HG03103 (cell line): ENCODE data around the gene CSNK1G1.
A peak's percentile ranks its signal among the peaks of the same experiment; 100 is the strongest.
"Not testable (repeated sequence)": the region's sequence is repeated elsewhere in the genome, so short reads cannot be mapped to it uniquely, and the experiment has no call there.

Experiments
- ATAC-seq: cut with Tn5 transposase; IDR thresholded peaks from one replicate; pipeline ENCODE4 v1.9.1; 2021; ENCODE audit warnings: low read depth; ENCODE audit not compliant: unreplicated experiment

Gene CSNK1G1

DNA sequence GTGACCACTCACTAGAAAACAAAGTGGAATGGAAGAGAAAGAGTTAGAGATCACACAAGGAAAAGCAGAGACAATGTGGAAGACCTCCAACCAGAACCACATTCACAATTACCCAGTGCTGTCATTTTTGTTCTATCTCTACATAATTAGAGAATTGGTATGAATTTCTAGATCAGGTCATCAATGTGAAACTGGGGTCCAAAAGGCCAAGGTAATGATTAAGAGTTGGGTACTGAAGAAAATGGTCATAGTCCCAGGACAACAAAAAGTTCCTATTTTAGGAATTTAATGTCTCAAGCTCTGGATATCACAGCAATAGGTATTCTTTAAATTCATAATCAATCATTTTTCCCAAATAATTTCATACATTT lies 108.5 kb downstream of the CSNK1G1 start:
- no peak for ATAC-seq

DNA sequence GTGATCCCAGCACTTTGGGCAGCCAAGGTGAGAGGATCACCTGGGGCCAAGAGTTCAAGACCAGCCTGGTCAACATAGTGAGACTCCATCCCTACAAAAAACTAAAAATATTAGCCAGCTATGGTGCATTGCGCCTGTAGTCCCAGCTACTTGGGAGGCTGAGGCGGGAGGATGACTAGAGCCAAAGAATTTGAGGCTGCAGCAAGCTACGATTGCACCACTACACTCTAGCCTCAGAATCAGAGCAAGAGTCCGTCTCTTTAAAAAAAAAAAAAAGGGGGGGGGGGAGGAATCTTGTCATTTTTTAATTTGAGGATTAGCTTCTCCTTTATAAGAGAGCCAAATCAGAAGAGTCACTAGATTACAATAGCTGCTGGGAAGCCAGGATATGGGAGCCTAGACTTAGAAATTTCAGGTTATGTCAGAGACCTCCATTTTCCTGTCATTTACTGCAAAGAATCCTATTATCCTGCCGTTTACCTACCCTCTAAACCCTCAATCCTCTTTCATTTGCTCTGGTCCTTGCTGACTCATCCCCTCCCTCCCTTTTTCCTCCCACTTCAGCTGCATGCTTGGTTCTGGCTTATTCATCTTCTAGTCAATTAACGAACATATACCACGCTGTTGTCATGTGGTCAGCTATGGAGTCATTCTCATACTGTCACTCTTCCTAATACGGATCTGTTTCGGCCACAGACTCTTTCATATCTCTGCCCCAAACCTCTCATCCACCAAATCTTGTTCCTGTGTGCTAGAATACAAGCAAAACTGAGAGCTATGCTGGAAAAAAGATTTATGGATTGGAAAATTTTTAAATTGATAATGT lies 109.4 kb downstream of the CSNK1G1 start:
- ATAC-seq: peak; percentile 90

DNA sequence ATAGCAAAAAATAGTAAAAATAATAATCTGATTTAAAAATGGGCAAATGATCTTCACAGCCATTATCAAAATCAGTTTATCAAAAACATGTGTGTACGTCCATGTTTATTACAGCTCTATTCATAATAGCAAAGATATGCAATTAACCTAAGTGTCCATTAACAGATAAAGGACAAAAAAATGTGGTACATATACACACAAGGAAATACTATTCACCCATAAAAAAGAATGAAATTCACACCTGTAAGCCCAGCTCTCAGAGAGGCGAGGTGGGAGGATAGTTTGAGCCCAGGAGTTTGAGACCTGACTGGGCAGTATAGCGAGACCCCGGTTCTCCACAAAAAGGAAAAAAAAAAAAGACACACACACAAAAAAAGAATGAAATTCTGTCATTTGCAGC lies 110.6 kb downstream of the CSNK1G1 start:
- ATAC-seq: no peak

DNA sequence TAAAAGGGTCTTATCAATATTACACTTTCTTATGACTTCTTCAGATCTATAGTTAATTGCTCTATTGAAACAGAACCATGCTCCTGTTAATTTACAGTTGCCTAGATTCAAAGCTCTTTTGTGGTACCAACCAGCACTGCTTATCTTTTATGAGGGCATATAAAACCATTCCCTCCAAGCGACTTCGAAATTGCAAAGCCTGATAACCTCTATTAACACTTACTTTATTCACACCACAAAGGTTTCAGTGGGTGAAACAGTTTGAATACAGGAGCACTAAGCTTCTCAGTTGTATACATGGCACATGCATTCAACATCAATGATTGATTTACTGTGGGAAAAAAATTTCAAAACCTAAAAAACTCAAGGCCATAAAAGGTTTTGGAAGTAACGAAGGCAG lies 118.3 kb downstream of the CSNK1G1 start:
- no peak for ATAC-seq

DNA sequence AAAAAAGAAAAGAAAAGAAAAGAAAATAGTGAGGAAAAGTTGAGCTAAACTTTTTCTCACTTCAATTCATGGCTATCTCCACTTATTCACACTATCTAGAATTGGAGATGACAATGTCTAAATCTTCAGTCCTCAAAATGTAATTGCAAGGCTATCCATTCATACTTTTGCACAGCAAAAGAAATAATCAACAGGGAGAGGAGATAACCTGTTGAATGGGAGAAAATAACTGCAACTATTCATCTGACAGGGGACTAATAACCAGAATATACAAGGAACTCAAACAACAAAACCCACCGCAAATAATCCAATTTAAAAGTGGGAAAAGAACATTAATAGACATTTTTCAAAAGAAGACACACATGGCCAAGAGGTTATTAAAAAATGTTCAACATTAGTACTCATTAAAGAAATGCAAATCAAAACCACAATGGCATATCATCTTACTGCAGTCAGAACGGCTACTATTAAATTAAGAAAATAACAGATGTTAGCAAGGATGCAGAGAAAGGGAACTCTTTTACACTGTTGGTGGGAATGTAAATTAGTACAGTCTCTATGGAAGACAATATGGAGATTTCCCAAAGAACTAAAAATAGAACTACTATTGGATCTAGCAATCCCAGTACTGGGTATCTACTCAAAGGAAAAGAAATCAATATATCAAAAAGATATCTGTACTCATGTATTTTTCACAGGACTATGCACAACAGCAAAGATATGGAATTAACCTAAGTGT lies 119.6 kb downstream of the CSNK1G1 start:
- ATAC-seq: no peak

DNA sequence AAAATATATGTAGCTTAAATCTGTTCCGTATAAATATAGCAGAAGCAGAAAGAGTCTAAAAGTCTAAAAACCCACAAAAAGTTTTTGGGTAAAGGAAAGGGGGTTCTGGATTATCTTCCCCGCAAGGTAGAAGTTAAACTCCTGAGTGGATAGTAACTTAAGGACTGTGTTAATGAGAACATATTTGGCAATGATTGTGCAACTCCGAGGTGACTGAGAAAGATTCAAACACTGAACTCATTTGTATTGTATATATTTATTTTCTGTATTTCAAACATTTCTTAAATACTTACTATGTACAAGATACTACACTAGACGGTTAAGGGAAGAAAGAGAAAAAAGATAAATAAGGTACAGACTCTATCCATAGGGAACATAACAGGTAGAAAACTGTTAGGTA lies 120.4 kb downstream of the CSNK1G1 start:
- ATAC-seq: no peak

- ATAC-seq: no peak
Observed at GRCh38 chr15:64233299-64233698, 122.7 kb downstream of the CSNK1G1 start.

- ATAC-seq: no peak
Observed at GRCh38 chr15:64232400-64232799, 123.6 kb downstream of the CSNK1G1 start.

DNA sequence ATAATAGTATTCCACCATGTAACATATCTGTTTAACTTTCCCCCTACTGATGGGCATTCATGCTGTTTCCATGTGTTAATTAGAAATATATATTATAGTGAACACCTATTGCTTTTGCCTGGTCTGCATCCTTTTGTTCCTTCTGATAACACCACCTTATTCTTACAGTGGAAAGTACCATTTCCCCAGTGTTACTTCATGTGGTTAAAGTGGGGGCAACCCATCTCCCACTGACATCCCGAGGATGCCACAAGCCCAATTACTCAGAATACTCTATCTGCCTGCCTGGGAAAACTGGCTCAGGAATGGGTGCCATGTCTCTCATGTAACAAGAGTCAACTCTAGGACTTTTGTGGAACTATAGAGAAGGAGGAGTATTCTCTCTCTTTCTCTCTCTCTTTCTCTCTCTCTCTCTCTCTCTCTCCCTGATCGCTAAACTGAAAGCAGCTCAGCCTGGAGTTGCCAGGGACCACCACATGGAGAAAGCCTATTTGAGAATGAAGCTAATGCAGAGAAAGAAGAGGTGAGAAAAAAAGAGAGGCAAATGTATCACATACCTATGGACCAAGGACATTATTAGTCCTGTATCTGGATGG lies 126.7 kb downstream of the CSNK1G1 start:
- ATAC-seq: no peak

GRCh38 chr15:64225804-64226203 lies 130.2 kb downstream of the CSNK1G1 start:
- no peak for ATAC-seq

DNA sequence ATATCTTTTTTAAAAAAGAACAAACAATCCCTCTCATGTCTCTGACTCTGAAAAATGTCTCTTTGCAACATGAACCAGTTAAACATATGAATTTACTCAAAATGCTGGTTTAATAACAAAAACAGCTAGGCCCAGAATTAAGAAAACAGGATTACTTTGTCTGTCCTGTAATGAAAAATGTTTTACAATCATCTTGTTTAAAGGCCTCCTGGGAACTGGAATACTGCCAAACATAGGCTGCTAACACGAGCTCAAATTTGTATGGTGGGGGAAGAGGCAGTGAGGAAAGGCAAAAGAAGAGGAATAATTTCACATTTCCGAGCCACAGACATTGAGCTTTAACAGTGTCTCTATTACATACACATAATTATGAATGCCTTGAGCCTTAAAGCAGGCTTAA lies 131.5 kb downstream of the CSNK1G1 start:
- ATAC-seq: no peak

GRCh38 chr15:64223882-64224281 lies 132.1 kb downstream of the CSNK1G1 start:
- no peak for ATAC-seq

- no peak for ATAC-seq
Observed at GRCh38 chr15:64222573-64223366, 133.2 kb downstream of the CSNK1G1 start.

- ATAC-seq: not testable (repeated sequence)
Observed at GRCh38 chr15:64221911-64222310, 134.1 kb downstream of the CSNK1G1 start.

GRCh38 chr15:64217429-64217750 lies 138.6 kb downstream of the CSNK1G1 start:
- not testable (repeated sequence) for ATAC-seq

DNA sequence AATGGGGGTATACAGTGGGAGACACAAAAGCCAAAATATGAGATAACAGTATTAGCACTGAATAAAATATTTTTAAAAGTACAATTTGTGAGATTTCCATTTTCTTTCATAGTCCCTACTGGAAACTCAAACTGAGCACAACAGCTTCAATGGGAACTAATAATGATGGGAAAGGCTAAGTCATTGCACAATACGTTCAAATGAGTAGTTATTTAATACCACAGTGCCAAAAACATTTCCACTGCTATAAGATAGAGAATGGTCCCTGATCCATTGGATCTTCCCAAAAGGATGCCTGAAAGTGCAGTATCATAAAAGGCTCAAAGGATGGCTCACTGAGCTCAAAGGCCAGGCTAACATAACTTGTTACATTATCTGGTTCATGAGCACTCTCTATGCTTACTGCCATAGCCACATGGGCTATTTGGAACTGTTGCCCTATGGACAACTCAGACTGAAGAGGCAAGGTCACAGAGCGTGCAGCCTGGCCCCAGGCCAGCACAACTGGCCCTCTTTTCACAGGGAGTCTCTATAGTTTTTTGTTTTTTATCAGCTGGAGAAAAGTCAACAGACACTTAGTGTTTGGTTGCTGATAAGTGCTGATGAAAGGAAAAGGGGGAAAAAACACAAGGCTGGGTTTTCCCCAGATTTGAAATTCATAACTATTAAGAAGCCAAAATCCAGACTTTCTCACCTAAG lies 139.1 kb downstream of the CSNK1G1 start:
- no peak for ATAC-seq

DNA sequence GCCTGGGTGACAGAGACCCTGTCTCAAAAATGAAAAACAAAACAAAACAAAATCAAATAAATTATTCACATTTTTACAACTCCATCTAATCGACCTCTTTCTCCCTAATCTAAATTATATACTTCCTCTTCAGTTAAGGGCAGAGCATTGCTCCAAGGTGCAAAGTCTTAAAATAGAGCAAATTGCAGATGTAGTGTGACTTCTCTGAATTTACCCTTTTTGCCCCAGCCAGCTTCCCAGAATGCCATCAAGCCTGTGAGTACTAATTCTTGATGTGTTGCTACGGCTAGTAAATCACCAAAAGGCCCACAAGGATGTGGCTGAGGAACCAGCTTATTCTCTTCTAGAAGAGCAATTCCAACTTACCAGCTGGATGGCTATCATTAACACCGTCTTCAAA lies 139.8 kb downstream of the CSNK1G1 start:
- ATAC-seq: no peak

- ATAC-seq: no peak
Observed at GRCh38 chr15:64213646-64214045, 142.3 kb downstream of the CSNK1G1 start.

- no peak for ATAC-seq
Observed at GRCh38 chr15:64211696-64212095, 144.3 kb downstream of the CSNK1G1 start.

GRCh38 chr15:64210371-64210770 lies 145.6 kb downstream of the CSNK1G1 start:
- ATAC-seq: no peak
